H1 (cell line): ENCODE results near the gene AP3B2. TPM values are rescaled to one million over a fixed set of nuclear protein-coding genes. Genes with fewer than 3 reads are reported as not detected.

Experiments
- polyA plus RNA-seq, 7 experiments: library from polyadenylated mRNA; depleted of rRNA in 3 of 7; stranded (reverse) in 5 of 7; unstranded in 2 of 7; fragments of >200 nt in 5 of 7; fragments of 200-250 nt in 2 of 7; gene quantifications; 1 replicate in 5 of 7; 2 replicates in 1 of 7; 4 replicates in 1 of 7; pipeline versions ENCODE4 v1.2.1 to v1.2.3, GENCODE V29; 2011 to 2013; ENCODE audit warnings: missing spikeins in 2 of 7, mixed read lengths in 2 of 7
- total RNA-seq: library from RNA; stranded (reverse); fragmentation: NEBNext Ultra II Directional; extraction: Animal tissue kit (Norgen Biotek cat#: 25700); gene quantifications from 2 replicates; pipeline ENCODE4 v1.2.1, GENCODE V29; 2021
- TF ChIP-seq, protein P1 (sequence below): fragments of 300-600 bp; sonication (generic); IDR thresholded peaks from 2 replicates; pipeline ENCODE4 v1.7.1; 2012; ENCODE audit warnings: low read length, moderate library complexity, mild to moderate bottlenecking, inconsistent platforms; ENCODE audit not compliant: insufficient replicate concordance

Gene AP3B2
- total and polyA plus RNA-seq, 2 of the 8 experiments (the other 6 are each of a cell fraction or from before 2014, with no cell fraction given), result 21.8 to 25.7 TPM

DNA sequence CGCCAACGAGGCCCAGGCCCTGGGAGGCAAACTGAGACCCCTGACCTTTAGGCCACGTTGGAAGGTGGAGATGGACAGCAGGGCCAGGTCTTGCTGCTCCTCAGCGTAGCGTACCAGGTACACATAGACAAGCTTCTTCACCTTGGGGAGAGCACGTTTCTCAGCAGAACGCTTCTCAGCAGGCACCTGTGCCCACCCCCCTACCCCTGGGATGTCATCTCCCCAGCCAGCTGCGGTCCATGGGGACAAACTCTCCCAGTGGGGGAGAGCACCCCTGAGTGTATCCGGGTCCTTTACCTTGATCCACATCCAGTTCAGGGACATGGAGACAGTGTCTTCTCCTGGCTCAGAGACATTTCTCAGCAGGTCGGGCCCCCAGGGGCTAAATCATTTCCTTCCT is 21.0 kb downstream of the AP3B2 start (continued):
- TF ChIP-seq, protein P1, sequence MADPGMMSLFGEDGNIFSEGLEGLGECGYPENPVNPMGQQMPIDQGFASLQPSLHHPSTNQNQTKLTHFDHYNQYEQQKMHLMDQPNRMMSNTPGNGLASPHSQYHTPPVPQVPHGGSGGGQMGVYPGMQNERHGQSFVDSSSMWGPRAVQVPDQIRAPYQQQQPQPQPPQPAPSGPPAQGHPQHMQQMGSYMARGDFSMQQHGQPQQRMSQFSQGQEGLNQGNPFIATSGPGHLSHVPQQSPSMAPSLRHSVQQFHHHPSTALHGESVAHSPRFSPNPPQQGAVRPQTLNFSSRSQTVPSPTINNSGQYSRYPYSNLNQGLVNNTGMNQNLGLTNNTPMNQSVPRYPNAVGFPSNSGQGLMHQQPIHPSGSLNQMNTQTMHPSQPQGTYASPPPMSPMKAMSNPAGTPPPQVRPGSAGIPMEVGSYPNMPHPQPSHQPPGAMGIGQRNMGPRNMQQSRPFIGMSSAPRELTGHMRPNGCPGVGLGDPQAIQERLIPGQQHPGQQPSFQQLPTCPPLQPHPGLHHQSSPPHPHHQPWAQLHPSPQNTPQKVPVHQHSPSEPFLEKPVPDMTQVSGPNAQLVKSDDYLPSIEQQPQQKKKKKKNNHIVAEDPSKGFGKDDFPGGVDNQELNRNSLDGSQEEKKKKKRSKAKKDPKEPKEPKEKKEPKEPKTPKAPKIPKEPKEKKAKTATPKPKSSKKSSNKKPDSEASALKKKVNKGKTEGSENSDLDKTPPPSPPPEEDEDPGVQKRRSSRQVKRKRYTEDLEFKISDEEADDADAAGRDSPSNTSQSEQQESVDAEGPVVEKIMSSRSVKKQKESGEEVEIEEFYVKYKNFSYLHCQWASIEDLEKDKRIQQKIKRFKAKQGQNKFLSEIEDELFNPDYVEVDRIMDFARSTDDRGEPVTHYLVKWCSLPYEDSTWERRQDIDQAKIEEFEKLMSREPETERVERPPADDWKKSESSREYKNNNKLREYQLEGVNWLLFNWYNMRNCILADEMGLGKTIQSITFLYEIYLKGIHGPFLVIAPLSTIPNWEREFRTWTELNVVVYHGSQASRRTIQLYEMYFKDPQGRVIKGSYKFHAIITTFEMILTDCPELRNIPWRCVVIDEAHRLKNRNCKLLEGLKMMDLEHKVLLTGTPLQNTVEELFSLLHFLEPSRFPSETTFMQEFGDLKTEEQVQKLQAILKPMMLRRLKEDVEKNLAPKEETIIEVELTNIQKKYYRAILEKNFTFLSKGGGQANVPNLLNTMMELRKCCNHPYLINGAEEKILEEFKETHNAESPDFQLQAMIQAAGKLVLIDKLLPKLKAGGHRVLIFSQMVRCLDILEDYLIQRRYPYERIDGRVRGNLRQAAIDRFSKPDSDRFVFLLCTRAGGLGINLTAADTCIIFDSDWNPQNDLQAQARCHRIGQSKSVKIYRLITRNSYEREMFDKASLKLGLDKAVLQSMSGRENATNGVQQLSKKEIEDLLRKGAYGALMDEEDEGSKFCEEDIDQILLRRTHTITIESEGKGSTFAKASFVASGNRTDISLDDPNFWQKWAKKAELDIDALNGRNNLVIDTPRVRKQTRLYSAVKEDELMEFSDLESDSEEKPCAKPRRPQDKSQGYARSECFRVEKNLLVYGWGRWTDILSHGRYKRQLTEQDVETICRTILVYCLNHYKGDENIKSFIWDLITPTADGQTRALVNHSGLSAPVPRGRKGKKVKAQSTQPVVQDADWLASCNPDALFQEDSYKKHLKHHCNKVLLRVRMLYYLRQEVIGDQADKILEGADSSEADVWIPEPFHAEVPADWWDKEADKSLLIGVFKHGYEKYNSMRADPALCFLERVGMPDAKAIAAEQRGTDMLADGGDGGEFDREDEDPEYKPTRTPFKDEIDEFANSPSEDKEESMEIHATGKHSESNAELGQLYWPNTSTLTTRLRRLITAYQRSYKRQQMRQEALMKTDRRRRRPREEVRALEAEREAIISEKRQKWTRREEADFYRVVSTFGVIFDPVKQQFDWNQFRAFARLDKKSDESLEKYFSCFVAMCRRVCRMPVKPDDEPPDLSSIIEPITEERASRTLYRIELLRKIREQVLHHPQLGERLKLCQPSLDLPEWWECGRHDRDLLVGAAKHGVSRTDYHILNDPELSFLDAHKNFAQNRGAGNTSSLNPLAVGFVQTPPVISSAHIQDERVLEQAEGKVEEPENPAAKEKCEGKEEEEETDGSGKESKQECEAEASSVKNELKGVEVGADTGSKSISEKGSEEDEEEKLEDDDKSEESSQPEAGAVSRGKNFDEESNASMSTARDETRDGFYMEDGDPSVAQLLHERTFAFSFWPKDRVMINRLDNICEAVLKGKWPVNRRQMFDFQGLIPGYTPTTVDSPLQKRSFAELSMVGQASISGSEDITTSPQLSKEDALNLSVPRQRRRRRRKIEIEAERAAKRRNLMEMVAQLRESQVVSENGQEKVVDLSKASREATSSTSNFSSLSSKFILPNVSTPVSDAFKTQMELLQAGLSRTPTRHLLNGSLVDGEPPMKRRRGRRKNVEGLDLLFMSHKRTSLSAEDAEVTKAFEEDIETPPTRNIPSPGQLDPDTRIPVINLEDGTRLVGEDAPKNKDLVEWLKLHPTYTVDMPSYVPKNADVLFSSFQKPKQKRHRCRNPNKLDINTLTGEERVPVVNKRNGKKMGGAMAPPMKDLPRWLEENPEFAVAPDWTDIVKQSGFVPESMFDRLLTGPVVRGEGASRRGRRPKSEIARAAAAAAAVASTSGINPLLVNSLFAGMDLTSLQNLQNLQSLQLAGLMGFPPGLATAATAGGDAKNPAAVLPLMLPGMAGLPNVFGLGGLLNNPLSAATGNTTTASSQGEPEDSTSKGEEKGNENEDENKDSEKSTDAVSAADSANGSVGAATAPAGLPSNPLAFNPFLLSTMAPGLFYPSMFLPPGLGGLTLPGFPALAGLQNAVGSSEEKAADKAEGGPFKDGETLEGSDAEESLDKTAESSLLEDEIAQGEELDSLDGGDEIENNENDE, result no peak
